ENCODE results near the gene UBASH3A. TPM values are rescaled to one million over a fixed set of nuclear protein-coding genes. Genes with fewer than 3 reads are reported as not detected.
A peak's percentile ranks its signal among the peaks of the same experiment; 100 is the strongest.

Gene UBASH3A
- total RNA-seq, 2 experiments from 2014 or later: 59.7 to 60.8 TPM

- CTCF ChIA-PET: no interaction called here
- peak overlapping the region; percentile 84 for H3K27ac Mint-ChIP-seq
- ATAC-seq (ENCODE audit: poor library complexity): no peak
- Histone ChIP-seq H3K9me3 (ENCODE audit: control insufficient read depth in 1 of 2, insufficient read depth in 1 of 2, low read length in 2 of 2) (no peaks in the 10 kb centered on the region), H3K27ac (ENCODE audit: low read depth in 1 of 2, low read length in 2 of 2) (peak overlapping the region; percentile 26 to 76), H3K27me3 (ENCODE audit: control insufficient read depth in 1 of 2, insufficient read depth in 2 of 2, low read length in 2 of 2) (no peaks in the 10 kb centered on the region), H3K4me1 (ENCODE audit: insufficient read depth, low read length) (peaks cover 19% of the 10 kb centered on the region), H3K36me3 (ENCODE audit: insufficient read depth, low read length) (no peaks in the 10 kb centered on the region), H3K4me3 (ENCODE audit: low read length) (peak overlapping the region; percentile 87)
- peaks cover 24% of the 10 kb centered on the region for H3K4me1 Mint-ChIP-seq (ENCODE audit: low read depth)
- peak overlapping the region; percentile 89 for H3K4me3 Mint-ChIP-seq
- no peak for TF ChIP-seq CTCF (IDR thresholded peaks at IDR 0.05)
- no peaks in the 10 kb centered on the region for H3K36me3 Mint-ChIP-seq (ENCODE audit: low read depth)
- no peaks in the 10 kb centered on the region for H3K9me3 Mint-ChIP-seq
- no peak for DNase-seq
- intact Hi-C loops (cut with DNase I, micrococcal nuclease): loop anchor here (1.0 to 5.0 kb wide), 4 partner anchors 14 to 395 kb away; partner anchors contain the start of gene NDUFV3 (in 1 of the 2)
- no peaks in the 10 kb centered on the region for H3K27me3 Mint-ChIP-seq
- POLR2A ChIA-PET: interaction anchor here (1.8 to 2.7 kb wide), 2 partner anchors 17 to 31 kb away, joined by 7 to 14 read pairs; partner anchors contain the start of gene SLC37A1
These were observed 93.1 kb downstream of the UBASH3A start for GRCh38 chr21:42496839-42497202.

Other genes with a start within 250 kb of the UBASH3A start
- 100 to 1,000 TPM; 109 to 116 TPM for gene ABCG1, start 184.8 kb upstream of the UBASH3A start, total RNA-seq
- not detected for gene TFF3, start 88.5 kb upstream of the UBASH3A start, total RNA-seq
- not detected for gene TFF2, start 52.9 kb upstream of the UBASH3A start, total RNA-seq
- gene TFF1, start 37.4 kb upstream of the UBASH3A start, total RNA-seq: not detected
- gene TMPRSS3, start 7.8 kb upstream of the UBASH3A start, total RNA-seq: 1 to 10 TPM; 1.5 TPM
- under 1 TPM; 0.34 to 0.38 TPM for gene RSPH1, start 92.3 kb downstream of the UBASH3A start, total RNA-seq
- 10 to 100 TPM; 16.4 to 16.7 TPM for gene SLC37A1, start 110.0 kb downstream of the UBASH3A start, total RNA-seq
- 10 to 100 TPM; 12.6 to 13.2 TPM for gene PDE9A, start 249.7 kb downstream of the UBASH3A start, total RNA-seq

Measured in CD4-positive, alpha-beta T cell (primary cell).